Endothelial cell of hepatic sinusoid (primary cell): ENCODE results near the gene DNAH9.

Experiments used
- in situ Hi-C: cut with HindIII; loops from 2 replicates; pipeline ENCODE4 v1.10.0; 2017; ENCODE audit warnings: low sequenced_read_pairs

DNAH9 gene

GRCh38 chr17:11644265-11645212 is 46.3 kb downstream of the DNAH9 start:
- in situ Hi-C loops = no loop called here

- in situ Hi-C loops = no loop called here
These were observed 47.2 kb downstream of the DNAH9 start for GRCh38 chr17:11645426-11645825.

DNA sequence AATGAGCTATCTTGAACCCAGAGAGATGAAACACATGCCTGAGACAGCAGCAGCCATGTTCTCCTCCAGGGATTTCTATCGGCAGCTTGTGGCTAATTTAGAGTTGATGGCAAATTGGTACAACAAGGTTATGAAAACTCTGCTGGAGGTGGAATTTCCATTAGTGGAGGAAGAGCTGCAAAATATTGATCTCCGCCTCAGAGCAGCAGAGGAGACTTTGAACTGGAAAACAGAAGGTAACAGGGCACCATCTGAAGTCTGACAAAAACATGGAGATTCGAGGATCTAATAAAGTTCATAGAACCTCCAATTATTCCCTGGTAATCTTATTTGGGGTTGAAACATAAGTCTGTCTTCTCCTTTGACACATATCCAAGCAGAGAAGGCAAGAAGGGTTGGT is 52.8 kb downstream of the DNAH9 start:
- in situ Hi-C loops = no loop called here

DNA sequence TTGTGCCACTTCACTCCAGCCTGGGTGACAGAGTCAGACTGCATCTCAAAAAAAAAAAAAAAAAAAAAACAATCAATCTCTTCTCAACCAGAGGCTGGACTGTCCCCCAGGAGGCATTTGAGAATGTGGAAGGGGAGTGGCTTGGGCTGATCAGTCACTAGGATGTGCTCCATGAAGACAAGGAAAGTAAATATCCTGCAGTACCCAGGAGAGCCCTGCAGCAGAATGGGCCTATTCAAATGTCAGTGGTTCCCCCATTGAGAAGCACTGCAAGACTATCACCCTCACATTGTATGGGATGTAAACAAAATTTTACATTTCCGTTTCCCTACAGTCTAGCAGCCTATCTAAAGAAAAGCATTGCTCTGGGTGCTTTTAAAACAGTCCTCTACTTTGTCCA is 70.3 kb downstream of the DNAH9 start:
- in situ Hi-C loops = no loop called here

- in situ Hi-C loops = no loop called here
These were observed 72.9 kb downstream of the DNAH9 start for GRCh38 chr17:11671126-11671525.

DNA sequence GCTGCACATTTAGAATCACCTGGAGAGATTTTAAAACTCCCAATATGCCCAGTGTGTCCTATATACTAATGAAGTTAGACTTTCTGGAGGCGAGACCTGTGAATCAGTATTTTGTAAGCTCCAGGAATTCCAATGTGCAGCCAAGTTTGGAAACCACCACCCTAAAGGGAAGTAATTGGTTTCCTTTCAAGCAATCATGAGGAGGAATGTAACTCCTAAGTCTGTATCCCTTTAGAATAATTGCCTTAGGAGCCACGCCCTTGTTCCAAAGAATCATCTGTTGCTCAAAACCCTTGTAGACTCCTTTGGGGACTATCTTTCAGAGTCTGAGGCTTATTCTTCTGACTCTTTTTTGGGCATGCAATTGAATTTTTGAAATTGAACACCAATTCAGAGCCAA is 84.4 kb downstream of the DNAH9 start:
- in situ Hi-C loops = no loop called here

DNA sequence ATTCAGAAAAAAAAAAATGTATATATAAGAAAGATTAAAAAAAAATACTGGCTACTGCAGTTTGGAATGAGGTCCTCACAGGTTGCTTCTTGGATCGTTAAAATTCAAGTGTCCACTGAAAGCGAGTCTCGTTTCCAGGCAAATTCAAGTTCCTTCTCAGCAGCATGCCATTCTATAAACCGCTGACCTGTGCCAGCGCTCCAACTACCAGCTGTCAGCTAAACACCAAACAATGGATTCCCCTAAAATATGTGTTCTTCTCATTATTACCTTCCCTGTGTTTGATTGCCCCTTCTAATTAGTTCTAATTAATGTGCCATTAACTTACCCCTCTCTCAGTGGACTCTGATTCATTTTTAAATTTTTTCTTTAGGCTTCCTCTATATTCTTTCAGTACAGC is 92.4 kb downstream of the DNAH9 start:
- in situ Hi-C loops = no loop called here

DNA sequence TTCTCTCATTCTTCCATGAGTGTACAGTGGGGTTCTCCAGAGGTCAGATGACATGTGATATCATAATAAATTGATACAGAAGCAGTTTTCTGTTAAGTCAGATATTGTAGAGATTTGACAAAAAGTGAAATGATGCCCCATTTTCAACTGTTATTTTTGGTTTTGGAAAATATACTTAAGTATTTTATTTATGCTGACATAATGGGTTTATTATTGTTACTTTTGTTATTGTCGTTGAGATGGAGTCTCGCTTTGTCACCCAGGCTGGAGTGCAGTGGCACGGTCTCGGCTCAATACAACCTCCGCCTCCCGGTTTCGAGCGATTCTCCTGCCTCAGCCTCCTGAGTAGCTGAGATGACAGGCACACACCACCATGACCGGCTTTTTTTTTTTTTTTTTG is 94.4 kb downstream of the DNAH9 start:
- in situ Hi-C loops = no loop called here

DNA sequence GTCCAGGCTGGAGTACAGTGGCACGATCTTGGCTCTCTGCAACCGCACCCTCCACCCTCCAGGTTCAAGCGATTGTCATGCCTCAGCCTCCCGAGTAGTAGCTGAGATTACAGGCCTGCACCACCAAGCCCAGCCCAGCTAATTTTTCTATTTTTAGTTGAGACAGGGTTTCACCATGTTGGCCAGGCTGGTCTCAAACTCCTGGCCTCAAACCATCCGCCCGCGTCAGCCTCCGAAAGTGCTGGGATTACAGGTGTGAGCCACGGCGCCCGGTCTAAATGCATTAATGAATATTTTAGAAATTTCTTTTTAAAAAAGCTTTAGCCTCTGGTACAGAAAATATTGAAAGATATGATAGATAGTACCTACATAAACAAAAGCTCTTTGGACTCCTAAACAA is 95.0 kb downstream of the DNAH9 start:
- in situ Hi-C loops = no loop called here

GRCh38 chr17:11700668-11701067 is 102.4 kb downstream of the DNAH9 start:
- in situ Hi-C loops = no loop called here

GRCh38 chr17:11701911-11702310 is 103.6 kb downstream of the DNAH9 start:
- in situ Hi-C loops = no loop called here

- in situ Hi-C loops = no loop called here
These were observed 105.8 kb downstream of the DNAH9 start for GRCh38 chr17:11704041-11704440.

GRCh38 chr17:11705111-11705510 is 106.8 kb downstream of the DNAH9 start:
- in situ Hi-C loops = no loop called here

- in situ Hi-C loops = no loop called here
These were observed 109.3 kb downstream of the DNAH9 start for GRCh38 chr17:11707586-11707985.

DNA sequence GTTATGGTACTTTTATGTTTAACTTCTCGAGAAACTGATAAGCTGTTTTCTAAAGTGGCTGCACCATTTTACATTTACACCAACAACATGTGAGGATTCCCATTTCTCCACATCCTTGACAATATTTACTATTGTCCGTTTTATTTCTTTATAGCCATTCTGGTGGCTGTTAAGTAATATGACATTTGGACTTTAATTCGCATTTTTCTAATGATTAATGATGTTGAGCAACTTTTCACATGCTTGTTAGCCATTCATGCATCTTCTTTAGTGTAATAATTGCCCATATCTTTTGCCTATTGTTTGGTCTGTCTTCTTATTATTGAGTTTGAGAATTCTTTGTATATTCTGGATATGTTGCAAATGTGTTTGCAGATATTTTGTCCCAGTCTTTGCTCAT is 114.2 kb downstream of the DNAH9 start:
- in situ Hi-C loops = no loop called here

GRCh38 chr17:11719203-11719602 is 120.9 kb downstream of the DNAH9 start:
- in situ Hi-C loops = no loop called here

- in situ Hi-C loops = no loop called here
These were observed 121.6 kb downstream of the DNAH9 start for GRCh38 chr17:11719856-11720255.

DNA sequence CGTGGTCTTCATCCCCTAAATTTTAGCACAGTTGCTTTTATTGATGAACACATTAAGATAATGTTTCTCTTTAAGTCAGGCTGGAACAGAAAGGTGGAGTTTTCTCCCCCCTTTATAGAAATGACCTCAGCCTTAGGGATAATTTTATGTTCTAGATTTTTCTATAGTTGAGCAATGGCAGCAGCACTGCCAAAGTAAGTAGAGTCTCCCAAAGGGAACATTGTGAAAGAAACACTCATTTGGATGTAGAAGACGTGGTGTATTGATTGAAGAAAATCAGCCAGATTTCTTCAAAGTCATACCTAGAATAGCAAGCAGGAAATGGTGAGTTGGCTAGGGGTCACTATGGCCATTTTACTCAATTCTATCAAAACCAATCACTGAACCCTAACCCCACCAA is 122.5 kb downstream of the DNAH9 start:
- in situ Hi-C loops = no loop called here

GRCh38 chr17:11730747-11731146 is 132.5 kb downstream of the DNAH9 start:
- in situ Hi-C loops = no loop called here

DNA sequence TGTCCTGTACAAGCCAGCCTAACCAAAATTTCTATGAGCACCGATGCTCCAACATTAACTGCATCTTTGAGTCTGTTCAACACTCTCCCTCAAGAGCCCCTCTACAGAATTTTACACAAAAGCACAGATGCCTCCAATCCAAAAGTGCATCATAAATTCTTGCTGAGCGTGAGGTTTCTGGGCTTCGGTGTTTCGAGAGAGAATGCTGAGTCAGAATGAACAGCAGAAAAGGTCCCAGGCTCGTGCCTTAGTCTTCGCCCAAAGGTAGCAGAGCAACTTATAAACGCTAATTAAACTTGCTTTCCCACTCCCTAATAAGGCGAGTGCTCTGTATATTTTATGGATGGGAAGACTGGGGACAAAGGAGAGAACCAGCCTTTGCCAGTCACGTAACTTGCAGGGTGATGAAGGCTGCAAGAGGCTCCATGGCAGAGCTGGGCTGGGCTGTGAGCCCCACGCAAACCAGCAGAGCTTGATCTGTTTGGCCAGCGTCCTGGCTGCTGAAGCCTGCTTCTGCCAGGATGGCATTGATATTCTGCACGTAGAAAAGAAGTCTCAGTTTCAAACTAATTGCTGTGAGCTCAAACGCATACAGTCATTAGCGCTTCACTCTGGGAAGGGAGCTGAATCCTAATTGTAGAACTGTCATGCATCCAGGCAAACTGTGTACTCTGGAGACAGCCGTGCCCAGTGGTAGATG is 138.5 kb downstream of the DNAH9 start:
- in situ Hi-C loops = no loop called here

DNA sequence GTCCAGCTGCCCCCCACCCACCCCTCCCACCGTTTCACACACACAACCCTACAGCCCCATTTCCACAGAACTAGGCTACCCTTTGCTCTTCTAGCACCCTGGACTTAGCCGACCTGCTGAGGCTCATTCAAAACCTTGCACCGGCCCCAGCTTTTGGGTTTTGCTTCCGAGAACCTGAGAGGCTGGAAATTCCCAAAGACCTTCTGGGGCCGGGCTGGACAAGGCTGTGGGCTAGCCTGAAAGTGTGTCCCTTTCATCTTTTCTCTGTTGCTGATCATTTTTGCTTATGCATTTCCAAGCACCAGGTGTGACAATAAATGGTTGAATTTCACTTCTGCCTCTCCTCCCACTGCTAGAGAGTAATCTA is 139.0 kb downstream of the DNAH9 start:
- in situ Hi-C loops = no loop called here

DNA sequence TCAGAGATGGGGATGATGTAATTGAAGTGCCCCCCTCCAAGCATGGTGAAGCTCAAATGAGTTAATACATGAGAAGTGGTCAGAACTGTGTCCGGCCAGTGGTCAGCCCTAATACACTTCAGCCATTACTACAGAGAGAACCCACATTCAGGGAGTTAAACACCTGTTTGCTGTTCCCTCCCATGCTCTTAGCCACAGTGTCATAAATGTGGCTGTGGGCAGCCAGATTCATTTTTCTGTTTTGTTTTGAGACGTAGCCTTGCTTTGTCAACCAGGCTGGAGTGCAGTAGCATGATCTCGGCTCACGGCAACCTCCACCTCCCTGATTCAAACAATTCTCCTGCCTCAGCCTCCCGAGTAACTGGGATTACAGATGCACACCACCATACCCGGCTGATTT is 139.9 kb downstream of the DNAH9 start:
- in situ Hi-C loops = no loop called here
